Lower leg skin (tissue), 3 donors: ENCODE results near the gene GCLC.
"Not testable (repeated sequence)": the region's sequence is repeated elsewhere in the genome, so short reads cannot be mapped to it uniquely, and the experiment has no call there.

ENCODE experiments used
- CTCF ChIP-seq, 3 donors: fragments of 450-650 bp; IDR thresholded peaks; one replicate each; pipeline ENCODE4 v1.5.1; 2016; ENCODE audit warnings: antibody characterized with exemption in 3 of 3, mild to moderate bottlenecking in 3 of 3, moderate library complexity in 2 of 3
- POLR2A ChIP-seq, 2 donors: fragments of 450-650 bp; IDR thresholded peaks; one replicate each; pipeline ENCODE4 v1.6.1; 2016 to 2017; ENCODE audit warnings: antibody characterized with exemption in 2 of 2, mild to moderate bottlenecking in 1 of 2, moderate library complexity in 1 of 2

- not testable (repeated sequence) for TF ChIP-seq CTCF, POLR2A (IDR thresholded peaks at IDR 0.05)
Observed at GRCh38 chr6:53553600-53553999, 8.7 kb upstream of the GCLC start.
